GM18868 (cell line): Measurements from ENCODE around the gene ZBTB6.

Experiments
- ATAC-seq: cut with Tn5 transposase; IDR thresholded peaks from one replicate; pipeline ENCODE4 v1.9.1; 2021; ENCODE audit warnings: mild to moderate bottlenecking, moderate library complexity; ENCODE audit not compliant: unreplicated experiment

The ZBTB6 gene, protein sequence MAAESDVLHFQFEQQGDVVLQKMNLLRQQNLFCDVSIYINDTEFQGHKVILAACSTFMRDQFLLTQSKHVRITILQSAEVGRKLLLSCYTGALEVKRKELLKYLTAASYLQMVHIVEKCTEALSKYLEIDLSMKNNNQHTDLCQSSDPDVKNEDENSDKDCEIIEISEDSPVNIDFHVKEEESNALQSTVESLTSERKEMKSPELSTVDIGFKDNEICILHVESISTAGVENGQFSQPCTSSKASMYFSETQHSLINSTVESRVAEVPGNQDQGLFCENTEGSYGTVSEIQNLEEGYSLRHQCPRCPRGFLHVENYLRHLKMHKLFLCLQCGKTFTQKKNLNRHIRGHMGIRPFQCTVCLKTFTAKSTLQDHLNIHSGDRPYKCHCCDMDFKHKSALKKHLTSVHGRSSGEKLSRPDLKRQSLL

DNA sequence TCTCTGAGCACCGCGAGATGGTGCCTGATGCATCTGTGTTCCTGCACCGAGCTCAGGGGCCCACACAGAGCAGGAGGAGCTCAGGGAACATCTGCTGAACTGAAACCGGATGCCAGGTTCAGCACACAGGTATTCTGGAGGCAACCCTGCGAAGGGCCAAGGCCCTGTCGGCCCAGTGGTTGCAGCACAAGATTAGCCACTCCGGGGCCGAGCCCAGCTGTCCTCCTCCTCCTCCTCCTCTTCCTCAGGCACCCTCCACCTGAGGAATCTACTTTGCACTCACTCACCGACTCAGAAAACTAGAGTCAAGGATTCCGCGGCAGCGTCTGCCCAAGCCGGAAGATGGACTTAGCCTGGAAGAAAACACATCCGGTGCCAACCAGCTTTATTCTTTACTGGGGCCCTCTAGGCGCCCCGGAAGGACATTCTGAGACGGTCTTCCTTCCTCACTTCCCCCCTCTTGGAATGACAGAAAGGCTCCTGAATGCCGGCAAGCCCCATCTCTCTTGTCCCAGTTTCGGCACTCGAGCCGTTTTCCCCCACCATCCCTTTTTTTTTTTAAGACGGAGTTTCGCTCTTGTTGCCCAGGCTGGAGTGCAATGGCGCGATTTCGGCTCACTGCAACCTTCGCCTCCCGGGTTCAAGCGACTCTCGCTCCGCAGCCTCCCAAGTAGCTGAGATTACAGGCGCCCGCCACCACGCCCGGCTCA is at the start of gene ZBTB6:
TSS of gene ZBTB6 (minus strand) at position 360 of the 710 bp plus-strand sequence. CDS start 1,251 bp downstream, outside the sequence.
- peak; percentile 98 for ATAC-seq

DNA sequence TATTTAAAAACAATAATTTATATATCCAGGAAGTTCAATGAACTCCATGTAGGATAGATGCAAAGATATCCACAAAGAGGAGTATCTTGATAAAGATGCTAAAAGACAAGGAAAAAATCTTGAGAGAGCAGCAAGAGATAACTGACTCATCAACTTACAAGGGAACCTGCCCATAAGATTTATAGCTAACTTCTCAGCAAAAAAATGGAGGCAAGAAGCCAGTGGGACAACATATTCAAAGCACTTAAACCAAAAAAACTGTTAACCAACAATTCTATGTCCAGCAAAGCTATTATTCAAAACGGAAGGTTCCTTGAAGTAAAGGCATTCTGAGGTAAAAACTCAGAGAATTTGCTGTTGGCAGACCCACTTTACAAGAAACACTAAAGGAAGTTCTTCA is 48.0 kb upstream of the ZBTB6 start:
- ATAC-seq, result no peak

GRCh38 chr9:122955961-122956360 is 42.8 kb upstream of the ZBTB6 start:
- ATAC-seq, result no peak

DNA sequence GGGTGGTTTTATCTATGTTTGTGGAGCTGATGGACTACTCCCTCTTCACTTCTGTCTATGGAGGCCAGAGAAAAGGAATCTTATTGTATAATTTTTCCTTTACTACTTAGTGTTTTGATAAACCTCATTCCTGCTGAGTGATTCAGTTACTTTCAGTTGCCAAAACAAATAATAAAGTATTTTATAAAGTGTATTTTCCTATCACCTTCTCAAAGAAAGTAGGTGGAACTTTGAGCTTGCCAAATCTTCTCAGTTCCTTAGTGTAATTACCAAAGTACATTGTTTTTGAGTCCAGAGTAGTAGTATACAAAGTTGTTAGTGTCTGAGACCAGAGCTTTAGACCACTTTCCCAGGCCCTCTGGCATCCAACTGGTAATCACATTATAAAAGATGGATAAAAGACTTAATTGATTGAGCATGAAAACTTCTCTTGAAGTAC is 41.1 kb upstream of the ZBTB6 start:
- no peak for ATAC-seq

DNA sequence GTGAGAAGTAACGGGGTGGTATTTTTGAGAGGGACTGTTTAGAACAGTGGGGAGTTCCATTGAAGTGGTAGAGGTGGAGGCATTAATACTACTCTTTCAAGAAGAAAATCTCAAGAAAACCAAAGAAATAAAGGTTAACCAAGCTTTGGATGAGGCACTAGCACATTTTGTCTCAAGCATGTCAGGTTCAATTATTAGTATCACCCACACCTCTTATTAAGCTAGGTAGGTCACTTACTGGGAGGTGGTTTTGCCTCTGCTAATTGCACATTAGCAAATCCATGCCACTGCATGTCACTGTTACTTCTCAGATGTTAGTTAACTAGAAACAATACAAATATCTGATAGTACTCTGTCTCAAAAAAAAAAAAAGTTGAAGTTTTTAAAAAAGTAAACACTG is 37.9 kb upstream of the ZBTB6 start:
- no peak for ATAC-seq

- ATAC-seq, result no peak
Observed at GRCh38 chr9:122950263-122950662, 37.1 kb upstream of the ZBTB6 start.

DNA sequence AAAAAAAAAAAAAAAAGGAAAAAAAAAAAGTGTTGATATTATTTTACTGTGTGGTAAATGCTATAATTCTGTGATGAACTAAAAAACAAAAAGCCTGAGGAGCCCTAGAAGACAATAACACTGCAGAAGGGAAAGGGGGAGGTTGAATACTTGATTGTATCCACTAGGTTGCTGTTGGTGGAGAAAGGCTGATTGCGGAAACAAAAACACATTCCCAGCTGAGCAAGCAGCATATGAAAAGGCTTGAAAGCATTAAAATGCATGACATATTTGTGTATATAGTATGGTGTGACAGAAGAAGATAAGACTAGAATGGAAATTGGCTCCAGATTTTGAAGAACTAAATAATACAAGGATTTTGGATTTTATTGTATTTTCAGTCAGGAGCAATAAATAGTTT is 36.6 kb upstream of the ZBTB6 start:
- ATAC-seq, result no peak

DNA sequence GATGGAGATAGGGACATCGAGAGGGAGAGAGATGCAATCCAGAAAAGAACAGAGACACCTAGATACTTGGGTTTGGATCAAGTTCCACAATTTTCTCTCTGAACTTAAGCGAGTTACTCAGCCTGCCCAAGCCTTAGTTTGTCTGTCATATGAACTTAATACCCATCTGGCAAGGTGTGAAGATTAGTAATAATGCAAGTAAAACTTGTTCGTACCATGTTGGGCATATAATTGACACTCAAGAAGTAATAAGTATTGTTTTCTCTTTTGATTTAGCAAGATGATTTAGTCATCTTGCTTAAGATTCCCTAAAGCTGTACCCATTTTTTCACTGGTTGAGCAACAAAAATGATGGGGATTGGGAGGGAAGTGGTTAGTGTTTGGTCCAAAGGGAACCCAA is 35.2 kb upstream of the ZBTB6 start:
- no peak for ATAC-seq

DNA sequence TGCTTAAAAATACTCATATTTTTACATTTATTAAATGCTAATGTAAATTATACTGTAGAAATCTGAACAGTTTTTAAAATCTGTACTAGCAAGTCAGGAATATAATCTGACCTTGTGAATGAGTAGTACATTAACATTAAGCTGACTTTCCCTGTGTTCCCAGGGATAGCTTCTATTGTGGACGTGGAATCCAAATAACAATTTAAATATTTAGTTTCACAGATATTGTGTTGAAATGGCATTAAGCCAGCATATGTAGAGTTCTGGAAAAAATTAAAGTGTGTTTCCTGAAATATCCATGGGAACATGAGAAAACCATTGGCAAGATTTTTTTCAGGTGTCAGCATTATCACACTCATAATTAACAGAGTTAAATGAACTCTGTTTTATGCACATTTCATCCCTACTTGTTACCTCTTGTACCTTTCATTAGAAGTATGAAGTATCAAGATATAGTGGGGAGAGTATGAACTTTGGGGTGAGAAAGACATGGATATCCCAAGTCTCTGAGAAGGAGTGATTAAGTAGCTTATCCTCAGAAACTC is 33.4 kb upstream of the ZBTB6 start:
- no peak for ATAC-seq

DNA sequence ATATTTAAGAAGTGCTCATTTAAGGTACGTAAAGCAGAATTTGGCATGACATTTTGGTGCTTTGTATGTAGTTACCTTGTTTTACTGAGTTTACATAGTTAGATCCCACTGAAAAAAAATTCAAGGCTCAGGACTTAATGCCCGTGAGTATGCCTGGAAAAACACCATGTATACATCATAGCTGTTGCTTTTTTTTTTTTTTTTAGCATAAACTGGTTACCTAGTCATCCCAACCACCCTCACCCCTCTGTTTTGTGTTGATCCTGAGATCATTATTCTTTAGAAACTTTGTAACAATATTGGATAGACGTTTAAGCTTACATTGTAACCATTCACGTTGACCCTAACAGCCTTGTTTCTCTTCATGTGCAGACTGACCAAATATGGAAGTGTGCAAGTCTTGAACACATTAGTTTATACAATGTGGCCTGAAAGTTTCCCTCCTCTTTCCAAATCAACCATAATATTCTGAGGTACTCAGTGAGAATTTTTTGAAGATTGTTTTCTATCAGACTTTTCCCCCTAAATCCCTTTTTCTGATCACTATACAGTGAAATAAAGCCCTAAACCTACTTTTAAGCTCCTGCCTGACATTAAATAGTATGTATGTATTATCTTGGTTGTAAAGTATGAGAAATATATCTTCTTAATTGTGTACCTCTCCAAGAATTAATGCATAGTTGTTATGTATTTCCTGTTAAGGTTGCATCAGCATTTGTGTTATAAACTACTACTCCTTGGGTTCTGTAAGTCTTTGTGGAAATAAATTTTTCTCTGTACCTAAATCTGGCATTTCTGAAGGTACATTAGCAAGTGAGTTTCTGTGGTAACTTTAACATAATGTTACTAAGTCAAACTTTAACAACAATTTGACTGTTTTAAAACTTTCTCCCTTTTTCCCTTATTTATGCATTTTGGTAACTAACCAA is 32.1 kb upstream of the ZBTB6 start:
- ATAC-seq, result no peak

DNA sequence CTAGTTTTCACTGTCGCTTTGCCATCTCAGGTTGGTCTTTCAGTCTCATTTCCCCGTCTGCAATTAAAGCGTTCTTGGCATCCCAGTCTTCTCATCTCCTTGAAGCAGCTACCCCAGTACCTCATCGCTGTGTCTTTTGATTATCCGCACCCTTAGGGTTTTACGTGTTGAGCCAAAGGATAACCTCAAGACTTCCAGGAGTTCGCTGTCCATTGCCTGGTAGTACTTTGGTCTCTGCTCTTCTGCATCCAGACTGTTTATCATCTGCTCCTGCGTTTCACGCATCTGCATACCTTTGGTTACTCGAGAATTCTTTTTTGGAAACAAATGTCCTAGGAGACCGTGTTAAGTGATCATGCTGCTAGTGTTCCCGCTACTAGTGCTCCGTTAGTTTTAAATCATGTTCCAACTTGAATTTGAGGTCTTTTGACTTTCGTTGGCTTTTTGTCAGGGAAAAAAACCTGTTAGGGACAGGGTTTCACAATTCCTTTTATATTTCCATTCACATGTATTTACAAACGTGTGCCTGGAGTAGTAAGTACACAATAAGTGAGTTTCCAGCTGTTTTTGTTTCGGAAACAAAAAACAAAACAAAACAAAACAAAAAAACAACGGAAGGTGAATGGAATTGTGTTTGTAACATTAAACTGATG is 28.6 kb upstream of the ZBTB6 start:
- ATAC-seq, result no peak

DNA sequence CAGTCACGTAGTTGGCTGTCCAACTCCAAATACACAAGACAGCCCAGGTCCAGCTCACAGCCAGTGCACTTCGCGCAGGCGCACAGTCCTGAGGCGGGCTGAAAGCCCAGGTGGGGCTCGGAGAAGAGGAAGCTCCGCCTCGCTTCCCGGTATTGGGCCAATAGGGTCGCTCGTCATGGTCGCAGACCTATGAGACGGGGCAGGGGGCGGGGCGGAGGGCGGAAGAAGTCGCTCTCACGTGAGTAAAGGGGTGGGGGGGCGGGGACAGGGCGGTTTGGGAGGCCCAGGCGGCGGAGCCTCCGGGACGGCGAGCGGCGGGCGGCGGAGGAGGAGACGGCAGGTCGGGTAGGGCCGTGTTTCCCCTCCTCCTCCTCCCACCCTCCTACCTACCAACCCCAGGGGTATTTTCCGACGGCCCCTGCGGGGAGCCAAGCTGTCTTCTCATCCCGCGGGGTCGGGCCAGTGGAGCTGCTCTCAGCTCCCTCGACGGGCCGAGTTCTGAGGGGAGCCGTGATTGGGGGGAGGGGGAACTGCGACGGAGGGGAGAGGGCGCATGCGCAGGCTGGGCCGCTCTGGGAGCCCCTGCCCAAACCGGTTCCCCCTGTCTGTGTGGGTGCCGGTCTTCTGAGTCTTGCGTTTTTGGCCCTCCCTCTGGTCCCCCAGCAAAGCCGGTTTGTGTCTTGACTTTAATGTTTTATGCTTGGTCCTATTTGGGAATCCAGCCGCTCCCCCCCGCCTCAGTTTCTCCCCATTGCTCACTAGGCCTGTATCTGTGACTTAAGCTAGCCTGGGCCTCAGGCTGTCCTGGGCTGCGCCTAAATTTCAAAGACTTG is 27.8 kb upstream of the ZBTB6 start, which contains the start of gene RABGAP1:
TSS of gene RABGAP1 (plus strand) at position 272 of the 833 bp plus-strand sequence. CDS start 16,040 bp downstream, outside the sequence.
- peak; percentile 96 for ATAC-seq

DNA sequence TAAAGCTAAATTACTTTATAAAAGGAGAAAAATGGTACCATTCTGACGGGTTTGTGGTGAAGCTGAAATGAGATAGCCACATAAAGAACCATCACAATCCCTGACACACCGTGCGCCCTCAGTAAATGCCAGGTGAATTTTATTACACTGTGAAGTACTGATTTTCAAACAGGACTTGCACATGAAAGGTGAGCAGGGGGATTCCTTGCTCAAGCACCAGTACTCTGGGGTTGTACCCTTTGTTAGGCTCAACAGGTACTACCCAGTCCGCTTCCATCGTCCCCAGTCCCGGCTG is 27.3 kb upstream of the ZBTB6 start:
- ATAC-seq, result no peak

DNA sequence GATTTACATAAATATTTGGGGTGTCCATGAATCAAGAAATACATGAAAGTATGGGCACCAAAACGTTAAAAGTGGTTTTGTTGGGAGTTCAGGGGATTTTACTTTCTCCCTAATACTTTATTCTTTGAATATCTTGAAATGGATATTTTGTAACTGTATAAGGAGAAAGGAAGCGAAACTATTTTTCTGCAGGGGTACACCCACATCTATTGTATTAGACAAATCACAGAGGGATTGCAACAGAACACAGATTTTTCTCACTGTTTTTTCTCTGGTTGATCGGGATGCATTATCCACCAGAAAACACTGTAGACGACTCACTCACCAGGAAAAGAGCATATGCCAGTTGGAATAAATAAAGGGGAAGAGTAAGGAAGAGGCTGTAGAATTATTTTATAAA is 26.5 kb upstream of the ZBTB6 start:
- no peak for ATAC-seq

DNA sequence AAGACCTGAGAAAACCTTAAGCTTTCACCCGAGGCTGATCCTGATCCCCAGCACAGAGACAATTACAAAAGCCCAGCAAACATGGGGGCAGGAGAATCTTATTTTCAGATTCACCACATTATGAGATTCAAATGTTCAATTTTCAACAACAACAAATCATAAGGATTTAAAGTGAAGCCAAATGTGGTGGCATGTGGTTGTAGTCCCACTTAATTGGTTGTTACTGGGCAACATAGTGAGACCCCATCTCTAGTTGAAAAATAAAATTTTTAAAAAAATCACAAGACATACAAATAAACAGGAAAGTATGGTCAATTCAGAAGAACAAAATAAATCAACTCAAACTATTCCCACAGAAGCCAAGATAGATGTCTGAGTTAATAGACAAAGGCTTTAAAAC is 23.8 kb upstream of the ZBTB6 start:
- no peak for ATAC-seq

DNA sequence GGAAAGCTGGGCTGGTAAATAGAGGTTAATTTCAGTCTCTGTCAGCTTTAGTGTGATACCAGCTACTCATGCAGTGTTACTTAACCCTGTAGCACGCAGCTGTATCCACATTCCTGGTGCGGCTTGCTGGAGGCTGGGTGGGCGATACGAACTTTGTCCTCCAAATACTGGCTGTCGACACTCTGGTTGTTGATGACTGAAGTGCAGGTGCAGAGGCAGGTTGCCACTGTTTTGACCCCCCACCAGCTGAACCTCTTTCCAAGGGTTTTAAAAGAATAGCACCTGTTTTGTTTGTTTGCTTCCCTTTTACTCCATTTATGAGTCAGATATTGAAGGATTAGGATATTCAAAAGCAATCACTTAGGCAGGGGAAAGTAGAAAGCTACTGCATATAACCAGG is 23.3 kb upstream of the ZBTB6 start:
- ATAC-seq, result no peak

DNA sequence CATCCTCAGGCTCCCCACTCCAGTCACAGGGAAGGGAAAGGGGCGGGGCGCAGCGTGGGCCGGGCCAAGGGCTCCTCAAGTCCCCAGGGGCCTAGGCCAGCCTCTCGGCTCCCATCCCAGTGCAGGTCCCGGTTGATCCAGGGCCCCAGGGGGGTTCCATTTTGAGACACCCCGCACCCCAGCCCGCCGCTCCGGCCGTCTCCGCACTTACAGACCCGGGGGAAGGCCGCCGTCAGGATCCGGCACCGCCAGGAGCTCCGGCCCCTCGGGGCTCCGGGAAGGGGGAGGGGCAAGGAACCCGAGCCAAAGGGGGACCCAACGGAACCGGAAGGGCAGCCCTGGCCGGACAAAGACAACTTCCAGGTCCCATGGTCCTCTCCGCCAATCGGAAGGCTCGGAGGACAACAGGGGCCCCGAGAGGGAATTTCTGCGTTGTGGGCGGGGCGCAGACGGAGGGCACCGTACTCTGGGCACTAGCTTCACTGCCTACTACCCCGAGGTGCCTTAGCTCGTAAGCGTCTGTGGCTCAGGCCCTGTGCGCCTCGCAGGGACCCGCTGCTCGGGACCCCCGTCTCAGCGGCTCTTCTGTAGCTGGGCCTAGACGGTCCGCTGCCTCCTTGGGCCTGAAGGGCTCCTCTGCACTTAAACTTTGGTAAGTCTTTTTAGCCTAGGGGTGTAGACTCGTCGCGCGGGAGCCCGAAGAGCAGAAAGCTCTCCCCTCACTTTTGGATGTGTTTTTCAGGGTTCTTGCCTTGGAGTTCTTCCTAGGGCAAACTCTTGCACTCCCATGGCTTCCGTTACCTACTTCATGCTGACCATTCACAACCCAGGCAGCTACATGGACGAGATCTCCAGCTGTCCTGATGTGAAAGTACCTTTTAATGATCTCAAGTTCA is 18.4 kb upstream of the ZBTB6 start, which contains the start of gene ZBTB26:
TSS of gene ZBTB26 (minus strand) at position 287 of the 896 bp plus-strand sequence. CDS start 11,578 bp downstream, outside the sequence.
- ATAC-seq, result peak; percentile 98

DNA sequence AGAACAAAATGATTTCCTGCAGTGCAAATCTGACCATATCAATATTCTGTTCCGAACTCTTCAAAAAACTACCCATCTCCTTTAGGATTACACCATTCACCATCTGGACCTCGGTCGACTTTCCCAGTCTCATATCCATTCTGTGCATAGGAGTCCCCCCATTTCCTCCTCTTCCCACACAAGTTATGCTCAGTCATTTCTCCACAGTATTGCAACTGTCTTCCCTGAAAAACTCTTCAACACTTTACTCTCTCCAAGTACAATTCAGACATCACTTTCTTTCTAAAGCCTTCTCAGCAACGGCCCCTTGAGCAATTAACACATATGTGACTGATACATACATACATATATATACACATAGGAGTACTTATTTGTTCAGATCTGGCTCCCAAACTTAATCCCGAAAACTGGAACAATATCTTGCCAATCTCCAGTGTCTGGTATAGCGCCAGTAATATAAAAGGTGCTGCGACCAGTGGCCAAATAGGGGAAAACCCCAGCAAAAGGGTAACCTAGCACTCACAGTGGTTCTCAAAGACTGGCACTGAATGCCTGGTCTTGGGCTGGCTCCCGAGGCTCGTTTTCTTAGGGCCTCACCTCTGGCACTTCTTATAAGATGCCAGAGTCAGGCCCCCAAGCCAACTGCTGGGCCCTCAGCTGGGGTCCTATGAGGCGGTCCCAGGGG is 17.6 kb upstream of the ZBTB6 start:
- ATAC-seq, result peak; percentile 17
